Measurements from ENCODE around the gene HLA-DPA1.

Gene HLA-DPA1

DNA sequence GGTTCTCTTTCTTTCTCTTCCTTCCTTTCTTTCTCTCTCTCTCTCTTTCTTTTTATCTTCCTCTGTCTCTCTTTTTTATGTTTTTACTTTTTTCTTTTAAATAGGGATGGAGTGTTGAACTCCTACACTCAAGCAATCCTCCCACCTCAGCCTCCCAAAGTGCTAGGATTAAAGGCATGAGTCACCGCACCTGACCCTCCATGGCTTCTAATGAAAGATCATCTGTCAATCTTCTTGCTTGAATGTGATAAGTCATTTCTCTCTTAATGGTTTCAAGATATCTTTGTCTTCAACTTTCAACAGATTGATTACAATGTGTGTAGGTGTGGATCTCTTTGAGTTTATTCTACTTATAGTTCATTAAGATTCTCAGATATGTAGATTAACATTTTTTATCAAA is 38.9 kb downstream of the HLA-DPA1 start:
- TF ChIP-seq YY1 (IDR thresholded peaks at IDR 0.05; ENCODE audit: low read depth) (no peak), TCF12 (IDR thresholded peaks at IDR 0.05; ENCODE audit: low read depth) (no peak), NFIC (IDR thresholded peaks at IDR 0.05) (no peak), CREB1 (IDR thresholded peaks at IDR 0.05; ENCODE audit: low read depth) (no peak), ZBTB7A (IDR thresholded peaks at IDR 0.05; ENCODE audit: low read depth) (no peak), FOXM1 (IDR thresholded peaks at IDR 0.05; ENCODE audit: borderline replicate concordance, low read depth) (no peak), EP300 (IDR thresholded peaks at IDR 0.05; ENCODE audit: borderline replicate concordance) (no peak), RAD21 (IDR thresholded peaks at IDR 0.05; ENCODE audit: low read depth) (no peak), TEAD4 (IDR thresholded peaks at IDR 0.05) (no peak), EGR1 (IDR thresholded peaks at IDR 0.05) (no peak), CEBPB (IDR thresholded peaks at IDR 0.05) (no peak), TAF1 (IDR thresholded peaks at IDR 0.05; ENCODE audit: low read depth) (no peak)
- TF ChIP-seq, protein P1, sequence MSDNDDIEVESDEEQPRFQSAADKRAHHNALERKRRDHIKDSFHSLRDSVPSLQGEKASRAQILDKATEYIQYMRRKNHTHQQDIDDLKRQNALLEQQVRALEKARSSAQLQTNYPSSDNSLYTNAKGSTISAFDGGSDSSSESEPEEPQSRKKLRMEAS (IDR thresholded peaks at IDR 0.05) = no peak
- TF ChIP-seq, protein P2, sequence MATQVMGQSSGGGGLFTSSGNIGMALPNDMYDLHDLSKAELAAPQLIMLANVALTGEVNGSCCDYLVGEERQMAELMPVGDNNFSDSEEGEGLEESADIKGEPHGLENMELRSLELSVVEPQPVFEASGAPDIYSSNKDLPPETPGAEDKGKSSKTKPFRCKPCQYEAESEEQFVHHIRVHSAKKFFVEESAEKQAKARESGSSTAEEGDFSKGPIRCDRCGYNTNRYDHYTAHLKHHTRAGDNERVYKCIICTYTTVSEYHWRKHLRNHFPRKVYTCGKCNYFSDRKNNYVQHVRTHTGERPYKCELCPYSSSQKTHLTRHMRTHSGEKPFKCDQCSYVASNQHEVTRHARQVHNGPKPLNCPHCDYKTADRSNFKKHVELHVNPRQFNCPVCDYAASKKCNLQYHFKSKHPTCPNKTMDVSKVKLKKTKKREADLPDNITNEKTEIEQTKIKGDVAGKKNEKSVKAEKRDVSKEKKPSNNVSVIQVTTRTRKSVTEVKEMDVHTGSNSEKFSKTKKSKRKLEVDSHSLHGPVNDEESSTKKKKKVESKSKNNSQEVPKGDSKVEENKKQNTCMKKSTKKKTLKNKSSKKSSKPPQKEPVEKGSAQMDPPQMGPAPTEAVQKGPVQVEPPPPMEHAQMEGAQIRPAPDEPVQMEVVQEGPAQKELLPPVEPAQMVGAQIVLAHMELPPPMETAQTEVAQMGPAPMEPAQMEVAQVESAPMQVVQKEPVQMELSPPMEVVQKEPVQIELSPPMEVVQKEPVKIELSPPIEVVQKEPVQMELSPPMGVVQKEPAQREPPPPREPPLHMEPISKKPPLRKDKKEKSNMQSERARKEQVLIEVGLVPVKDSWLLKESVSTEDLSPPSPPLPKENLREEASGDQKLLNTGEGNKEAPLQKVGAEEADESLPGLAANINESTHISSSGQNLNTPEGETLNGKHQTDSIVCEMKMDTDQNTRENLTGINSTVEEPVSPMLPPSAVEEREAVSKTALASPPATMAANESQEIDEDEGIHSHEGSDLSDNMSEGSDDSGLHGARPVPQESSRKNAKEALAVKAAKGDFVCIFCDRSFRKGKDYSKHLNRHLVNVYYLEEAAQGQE (IDR thresholded peaks at IDR 0.05; ENCODE audit: low read depth) = no peak
- TF ChIP-seq, protein P3, sequence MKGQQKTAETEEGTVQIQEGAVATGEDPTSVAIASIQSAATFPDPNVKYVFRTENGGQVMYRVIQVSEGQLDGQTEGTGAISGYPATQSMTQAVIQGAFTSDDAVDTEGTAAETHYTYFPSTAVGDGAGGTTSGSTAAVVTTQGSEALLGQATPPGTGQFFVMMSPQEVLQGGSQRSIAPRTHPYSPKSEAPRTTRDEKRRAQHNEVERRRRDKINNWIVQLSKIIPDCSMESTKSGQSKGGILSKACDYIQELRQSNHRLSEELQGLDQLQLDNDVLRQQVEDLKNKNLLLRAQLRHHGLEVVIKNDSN (IDR thresholded peaks at IDR 0.05) = no peak

DNA sequence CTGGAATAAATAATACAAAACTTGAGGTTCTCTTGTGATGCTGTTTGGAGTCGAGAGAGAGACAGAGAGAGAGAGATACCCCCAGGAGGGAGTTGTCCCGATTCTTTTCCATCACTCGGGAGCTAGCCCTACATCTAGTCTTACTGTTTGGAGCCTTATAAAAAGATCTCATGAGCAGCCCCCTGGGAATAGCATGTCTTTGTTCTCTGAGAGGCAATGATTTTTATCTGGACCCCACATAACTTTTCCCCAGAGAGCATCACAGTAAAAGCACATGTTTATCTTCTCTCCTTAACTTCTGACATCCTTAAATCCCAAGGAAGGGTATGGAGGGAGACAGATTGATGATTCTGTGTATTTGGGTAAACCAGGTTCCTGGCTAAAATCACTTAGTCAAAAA is 43.2 kb downstream of the HLA-DPA1 start:
- TF ChIP-seq TEAD4 (IDR thresholded peaks at IDR 0.05) = no peak
- TF ChIP-seq, protein P1 (IDR thresholded peaks at IDR 0.05) = no peak
- TF ChIP-seq EP300 (IDR thresholded peaks at IDR 0.05; ENCODE audit: borderline replicate concordance) = no peak
- no peak for TF ChIP-seq FOXM1 (IDR thresholded peaks at IDR 0.05; ENCODE audit: borderline replicate concordance, low read depth)
- TF ChIP-seq ZBTB7A (IDR thresholded peaks at IDR 0.05; ENCODE audit: low read depth) = no peak
- TF ChIP-seq NFIC (IDR thresholded peaks at IDR 0.05) = no peak
- TF ChIP-seq, protein P3 (IDR thresholded peaks at IDR 0.05) = no peak
- TF ChIP-seq CREB1 (IDR thresholded peaks at IDR 0.05; ENCODE audit: low read depth) = no peak
- no peak for TF ChIP-seq EGR1 (IDR thresholded peaks at IDR 0.05)
- TF ChIP-seq RAD21 (IDR thresholded peaks at IDR 0.05; ENCODE audit: low read depth) = no peak
- no peak for TF ChIP-seq CEBPB (IDR thresholded peaks at IDR 0.05)
- TF ChIP-seq, protein P2 (IDR thresholded peaks at IDR 0.05; ENCODE audit: low read depth) = no peak
- TF ChIP-seq YY1 (IDR thresholded peaks at IDR 0.05; ENCODE audit: low read depth) = no peak
- no peak for TF ChIP-seq TAF1 (IDR thresholded peaks at IDR 0.05; ENCODE audit: low read depth)
- TF ChIP-seq TCF12 (IDR thresholded peaks at IDR 0.05; ENCODE audit: low read depth) = no peak

DNA sequence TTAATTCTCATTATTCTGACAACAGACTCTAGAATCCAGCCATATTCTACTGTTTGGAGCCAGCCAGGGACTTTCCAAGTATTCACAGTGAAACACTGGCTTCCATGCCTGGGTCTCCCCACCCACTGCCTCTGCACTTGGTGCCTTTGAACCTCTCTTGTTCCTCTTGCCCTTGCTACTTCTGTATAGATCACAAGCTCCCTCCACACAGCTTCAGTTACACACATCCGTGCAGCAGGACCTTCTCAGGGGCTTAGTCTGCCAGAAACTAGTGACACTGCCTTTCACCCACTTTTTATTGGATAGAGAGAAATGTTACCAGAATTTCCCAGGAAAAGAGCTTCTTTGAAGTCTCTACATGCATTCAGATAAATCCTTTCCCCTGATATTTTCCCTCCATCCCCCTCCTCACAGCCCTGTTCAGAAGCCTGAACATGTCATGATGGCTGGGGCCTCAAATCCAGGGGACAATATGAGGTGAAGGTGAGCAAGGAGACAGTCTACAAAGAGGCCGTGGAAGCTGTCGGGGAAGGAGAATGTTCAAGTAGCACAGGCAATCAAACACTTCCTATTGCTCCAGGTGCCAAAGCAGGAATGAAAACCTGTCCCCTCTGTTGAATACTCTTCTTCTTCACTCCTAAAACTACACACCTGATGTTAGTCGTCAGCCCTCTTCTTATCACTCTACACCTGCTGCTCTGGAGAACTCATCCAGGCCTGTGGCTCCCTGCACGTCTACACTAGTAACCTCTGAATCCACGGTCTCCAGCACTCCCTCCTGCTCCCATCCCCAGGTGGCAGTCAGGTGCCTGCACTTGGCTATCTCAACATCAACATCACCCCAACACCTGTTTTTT is 43.9 kb downstream of the HLA-DPA1 start:
- TF ChIP-seq EP300 (IDR thresholded peaks at IDR 0.05; ENCODE audit: borderline replicate concordance) (no peak), CEBPB (IDR thresholded peaks at IDR 0.05) (no peak), NFIC (IDR thresholded peaks at IDR 0.05) (no peak), CREB1 (IDR thresholded peaks at IDR 0.05; ENCODE audit: low read depth) (no peak), TCF12 (IDR thresholded peaks at IDR 0.05; ENCODE audit: low read depth) (no peak), TEAD4 (IDR thresholded peaks at IDR 0.05) (no peak), EGR1 (IDR thresholded peaks at IDR 0.05) (no peak)
- TF ChIP-seq, protein P2 (IDR thresholded peaks at IDR 0.05; ENCODE audit: low read depth) = no peak
- TF ChIP-seq, protein P3 (IDR thresholded peaks at IDR 0.05) = no peak
- TF ChIP-seq, protein P1 (IDR thresholded peaks at IDR 0.05) = no peak
